NOMO-1 (cell line): ENCODE data around the gene SLC17A4.
"Not testable (repeated sequence)": the region's sequence is repeated elsewhere in the genome, so short reads cannot be mapped to it uniquely, and the experiment has no call there.

Experiments used
- DNase-seq, 2 experiments: peaks; one replicate each; lab custom pipeline; 2025; ENCODE audit not compliant: unreplicated experiment in 2 of 2; lab: John Stamatoyannopoulos, UW

Gene SLC17A4

DNA sequence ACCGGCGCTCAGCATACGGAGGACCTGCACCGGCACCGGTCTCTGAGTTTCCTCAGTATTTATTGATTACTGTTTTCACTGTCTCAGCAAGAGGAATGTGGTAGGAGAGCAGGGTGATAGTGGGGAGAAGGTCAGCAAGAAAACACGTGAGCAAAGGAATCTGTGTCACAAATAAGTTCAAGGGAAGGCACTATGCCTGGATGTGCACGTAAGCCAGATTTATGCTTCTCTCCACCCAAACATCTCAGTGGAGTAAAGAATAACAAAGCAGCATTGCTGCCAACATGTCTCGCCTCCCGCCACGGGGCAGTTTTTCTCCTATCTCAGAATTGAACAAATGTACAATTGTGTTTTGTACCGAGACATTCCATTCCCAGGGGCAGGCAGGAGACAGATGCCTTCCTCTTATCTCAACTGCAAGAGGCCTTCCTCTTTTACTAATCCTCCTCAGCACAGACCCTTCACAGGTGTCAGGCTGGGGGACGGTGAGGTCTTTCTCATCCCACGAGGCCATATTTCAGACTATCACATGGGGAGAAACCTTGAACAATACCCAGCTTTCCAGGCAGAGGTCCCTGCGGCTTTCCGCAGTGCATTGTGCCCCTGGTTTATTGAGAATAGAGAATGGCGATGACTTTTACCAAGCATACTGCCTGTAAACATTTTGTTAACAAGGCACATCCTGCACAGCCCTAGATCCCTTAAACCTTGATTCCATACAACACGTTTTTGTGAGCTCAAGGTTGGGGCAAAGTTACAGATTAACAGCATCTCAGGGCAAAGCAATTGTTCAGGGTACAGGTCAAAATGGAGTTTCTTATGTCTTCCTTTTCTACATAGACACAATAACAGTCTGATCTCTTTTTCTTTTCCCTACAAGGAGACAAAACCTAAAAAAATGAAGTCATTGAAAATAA lies 5.7 kb upstream of the SLC17A4 start:
- not testable (repeated sequence) for DNase-seq

DNA sequence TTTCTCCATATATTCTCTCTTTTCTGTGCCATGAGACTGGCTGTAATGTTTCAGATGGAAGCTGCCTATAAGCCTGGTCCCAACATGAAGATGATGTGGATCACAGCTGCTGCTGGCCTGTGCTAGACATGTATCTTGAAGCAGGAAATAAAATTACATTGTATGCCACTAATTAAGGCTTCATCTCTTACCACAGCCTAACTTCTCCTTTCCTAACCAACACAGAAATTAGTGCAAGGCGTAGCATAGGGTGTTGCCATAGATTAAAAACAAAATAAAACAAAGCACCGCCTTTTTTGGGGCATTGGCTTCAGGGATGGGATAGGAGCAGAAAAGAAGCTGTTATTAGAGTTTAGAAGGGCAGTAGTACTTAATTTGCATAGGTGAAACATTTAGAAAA lies 4.7 kb upstream of the SLC17A4 start:
- DNase-seq = peak; percentile 89 to 97

DNA sequence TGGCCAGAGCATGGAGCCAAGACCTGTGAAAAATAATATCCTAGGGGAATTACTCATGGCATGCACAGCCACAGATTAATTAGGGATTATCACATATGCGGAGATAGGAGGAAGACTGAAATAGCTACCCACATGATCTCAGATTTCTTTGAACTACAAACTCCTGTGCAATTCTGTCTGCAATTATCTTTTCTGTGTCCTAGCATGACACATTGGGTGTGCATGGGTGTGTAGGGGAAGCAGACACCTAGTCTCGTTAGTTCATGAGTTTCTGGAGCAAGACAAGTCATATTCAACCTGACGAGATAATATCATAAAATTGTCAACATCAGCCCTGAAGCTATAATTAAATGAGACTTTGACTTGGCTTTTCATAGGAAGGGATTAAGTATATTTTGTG lies 3.6 kb upstream of the SLC17A4 start:
- no peak for DNase-seq

DNA sequence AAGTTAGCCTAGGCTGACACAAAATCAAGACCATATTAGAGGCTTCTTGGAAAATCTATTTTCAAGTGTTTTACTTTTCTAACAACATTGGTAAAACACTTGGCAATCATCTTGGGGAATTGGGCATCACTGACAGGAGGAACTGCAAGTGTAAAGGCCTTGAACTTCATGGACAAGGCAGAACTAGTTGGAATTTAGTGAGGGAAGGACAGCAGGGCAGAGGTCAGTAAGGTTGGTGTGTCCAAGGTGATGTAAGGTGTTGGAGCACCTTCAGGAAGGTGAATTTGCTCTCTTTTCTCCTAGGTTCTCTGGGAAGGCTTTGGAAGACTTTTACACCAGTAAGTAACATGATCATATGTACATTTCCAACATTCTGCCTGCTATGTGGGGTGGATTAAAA lies 1.5 kb upstream of the SLC17A4 start:
- no peak for DNase-seq

DNA sequence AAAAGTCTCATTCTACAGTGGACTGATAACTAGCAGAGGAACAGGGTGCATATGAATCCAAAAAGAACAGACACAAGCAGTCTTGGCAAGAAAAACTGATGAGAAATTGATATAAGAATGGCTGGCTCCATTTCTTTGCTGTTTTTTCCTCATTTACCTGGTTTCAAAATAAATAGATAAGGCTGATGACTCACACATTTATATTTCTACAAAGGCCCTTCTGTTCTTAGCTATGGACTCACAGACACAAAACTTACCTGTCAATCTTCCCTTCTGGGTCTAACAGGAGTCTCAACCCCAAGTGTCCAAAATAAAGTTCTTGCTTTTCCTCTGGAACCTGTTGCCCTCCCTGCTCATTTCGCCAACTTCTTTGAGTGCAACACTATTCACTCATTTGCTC lies 941 bp downstream of the SLC17A4 start:
- no peak for DNase-seq

DNA sequence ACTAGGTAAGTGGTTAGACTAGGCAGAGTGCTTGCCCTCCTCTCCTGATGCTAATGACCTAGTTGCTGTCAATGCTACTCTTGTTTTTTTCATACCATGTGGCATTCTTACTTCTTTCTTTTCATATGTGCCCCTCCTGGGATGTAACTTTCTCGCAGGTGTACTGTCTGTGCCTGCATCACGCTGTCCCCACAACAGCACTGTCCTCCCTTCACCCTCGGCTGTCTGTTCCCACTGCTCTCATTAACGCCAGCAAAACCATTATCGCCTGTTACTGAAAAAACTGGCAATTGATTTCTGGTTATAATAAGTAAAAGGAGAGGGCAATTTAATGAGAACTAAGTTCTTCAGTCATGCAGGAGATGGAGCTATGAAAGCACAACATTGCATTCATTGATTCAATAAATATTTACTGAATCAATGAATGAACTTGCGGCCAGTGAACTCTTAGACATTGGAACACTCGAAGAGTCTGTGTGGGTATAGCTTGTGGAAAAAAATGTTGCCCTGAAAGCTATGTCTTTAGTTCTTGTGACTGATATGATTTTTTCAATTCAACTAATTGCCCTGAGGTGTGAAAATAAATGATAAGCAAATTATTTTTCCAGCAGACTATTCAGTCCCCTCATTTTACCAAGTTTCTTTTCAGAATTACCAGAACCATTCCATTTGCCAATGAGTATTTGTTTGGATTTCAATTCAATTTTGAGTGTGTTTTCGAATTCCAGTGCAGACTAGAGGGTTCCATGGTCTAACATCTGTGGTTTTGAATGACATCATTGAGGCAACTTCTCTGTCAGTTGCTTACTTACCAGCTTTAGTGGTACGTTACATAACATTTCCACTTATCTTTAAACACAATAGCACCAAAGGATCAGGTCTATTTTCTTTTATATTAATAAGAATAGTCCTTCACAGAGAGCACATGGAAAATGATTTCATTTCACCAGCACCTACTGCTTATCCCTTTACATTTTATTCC lies 2.1 kb downstream of the SLC17A4 start:
- DNase-seq = no peak

DNA sequence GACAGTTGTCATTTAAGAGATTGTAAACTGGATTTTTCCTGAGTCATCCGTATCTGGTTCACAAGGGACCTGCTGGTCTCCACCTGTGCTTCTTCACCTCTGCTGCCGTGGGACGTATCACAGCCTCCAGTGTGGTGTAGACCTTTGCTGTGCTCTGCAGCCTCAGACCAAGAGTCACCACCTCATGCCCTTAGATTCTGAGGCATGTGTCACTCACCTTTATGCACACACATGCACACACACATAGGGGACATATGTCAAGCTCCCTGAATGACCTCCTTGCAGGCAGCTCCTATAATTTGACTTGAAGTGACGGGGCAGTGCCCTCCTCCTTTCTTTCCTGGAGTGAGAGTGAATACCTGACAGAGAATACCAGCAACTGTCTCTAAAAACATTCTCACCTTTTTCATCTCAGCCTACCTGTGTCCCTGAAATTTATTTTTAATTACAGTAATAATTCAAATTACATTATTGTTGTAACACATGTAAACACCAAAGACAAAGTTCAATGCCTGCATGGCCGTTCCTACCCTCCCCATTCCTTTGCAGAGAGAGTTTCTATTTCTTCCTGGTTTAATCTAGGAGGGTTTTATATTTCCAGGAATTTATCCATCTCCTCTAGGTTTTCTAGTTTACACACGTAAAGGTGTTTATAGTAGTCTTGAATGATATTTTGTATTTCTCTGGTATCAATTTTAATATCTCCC lies 3.5 kb downstream of the SLC17A4 start:
- DNase-seq = no peak

DNA sequence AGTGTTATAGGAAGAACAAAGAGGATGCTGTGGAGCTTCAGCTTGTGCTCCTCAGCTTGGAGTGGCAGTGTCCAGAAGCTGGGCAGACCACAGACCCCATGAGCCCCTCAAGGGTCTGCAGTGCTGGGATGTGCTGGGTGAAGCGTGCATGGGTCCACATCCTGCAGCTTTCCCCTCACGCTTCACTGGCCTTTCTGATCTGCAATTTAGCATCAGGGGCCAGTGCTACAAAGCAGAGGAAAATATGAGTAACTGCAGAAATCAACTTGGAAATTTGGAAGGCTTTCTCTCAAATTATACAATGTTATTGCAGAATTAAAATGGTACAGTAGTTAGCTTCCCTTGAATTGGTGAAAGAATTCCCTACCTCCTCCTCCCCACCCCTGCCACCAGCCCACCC lies 10.1 kb downstream of the SLC17A4 start:
- DNase-seq = no peak

DNA sequence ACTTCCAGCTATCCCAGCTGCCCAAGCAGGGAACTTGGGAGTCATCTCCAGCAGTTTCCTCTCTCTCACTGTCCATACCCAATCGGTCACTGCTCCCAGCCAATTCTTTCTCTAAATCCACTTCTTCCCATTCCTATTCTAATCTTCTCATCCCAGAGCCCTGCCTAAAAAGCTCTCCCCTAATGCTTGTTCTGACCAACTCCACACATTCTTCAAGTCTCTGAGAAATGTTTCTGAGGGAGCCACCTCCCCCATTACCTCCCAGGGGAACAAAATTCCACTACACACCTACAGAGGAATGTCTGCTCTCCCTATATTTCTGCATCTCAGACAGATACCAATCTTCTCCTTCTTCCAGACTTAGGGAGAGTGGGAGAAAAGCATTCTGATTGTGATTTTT lies 14.0 kb downstream of the SLC17A4 start:
- no peak for DNase-seq

DNA sequence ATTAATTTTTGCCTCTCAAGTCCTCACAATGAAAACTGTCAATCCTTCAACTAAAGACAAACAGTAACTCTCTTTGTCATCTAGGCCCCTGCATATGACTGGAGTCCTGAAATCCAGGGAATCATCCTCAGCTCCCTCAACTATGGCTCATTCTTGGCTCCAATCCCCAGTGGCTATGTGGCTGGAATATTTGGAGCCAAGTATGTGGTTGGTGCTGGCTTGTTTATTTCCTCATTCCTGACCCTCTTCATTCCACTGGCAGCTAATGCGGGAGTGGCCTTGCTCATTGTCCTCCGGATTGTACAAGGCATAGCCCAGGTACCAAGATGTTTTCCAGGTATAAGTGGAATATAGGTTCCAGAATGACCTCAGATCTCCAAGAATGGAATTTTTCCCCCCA lies 15.4 kb downstream of the SLC17A4 start:
- no peak for DNase-seq

DNA sequence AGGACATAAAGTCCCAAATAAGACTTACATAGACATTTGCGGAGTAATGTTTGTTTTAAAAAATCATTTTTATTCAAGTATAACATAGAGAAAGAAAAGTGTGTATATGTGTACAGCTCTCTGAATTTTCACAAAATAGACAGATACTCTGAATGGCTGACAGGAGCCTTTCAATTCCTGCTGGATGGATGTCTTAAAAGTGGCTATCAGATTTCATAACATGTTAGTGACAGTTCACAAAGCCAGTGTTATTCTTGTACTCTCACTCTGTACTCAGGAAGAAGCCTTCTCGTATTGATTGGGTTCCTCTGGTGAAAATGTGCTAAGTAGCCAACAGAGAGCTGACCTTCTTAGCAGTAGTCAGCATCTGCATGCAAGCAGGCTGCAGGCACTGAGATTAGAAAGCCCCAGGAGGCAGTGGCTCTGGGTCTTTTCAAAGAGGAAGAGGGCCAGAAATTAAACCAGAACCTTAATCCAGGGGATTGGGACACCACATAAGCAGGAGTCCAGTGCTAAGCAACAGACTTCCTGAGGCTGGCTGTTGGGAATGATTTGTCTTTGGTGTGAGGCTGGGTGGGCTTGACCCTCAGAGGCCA lies 19.7 kb downstream of the SLC17A4 start:
- DNase-seq = no peak

DNA sequence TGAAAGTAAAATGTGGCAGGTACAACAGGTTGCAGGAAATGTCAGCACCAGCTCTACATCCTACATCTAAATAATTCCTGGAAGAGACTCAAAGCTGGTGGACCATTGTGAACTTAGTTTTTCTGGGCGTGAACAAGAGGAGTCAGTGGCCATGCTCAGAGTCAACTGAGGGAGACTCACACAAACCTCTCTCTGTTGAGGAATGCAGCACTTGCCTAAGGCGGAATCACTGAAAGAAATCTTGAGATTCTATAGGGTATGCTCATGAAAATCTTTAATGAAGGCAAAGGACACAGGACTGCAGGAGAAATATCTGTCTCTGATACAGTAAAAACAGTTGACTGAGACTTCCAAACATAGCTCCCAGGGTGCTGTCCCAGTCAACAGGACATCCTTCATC lies 22.5 kb downstream of the SLC17A4 start:
- DNase-seq = no peak

DNA sequence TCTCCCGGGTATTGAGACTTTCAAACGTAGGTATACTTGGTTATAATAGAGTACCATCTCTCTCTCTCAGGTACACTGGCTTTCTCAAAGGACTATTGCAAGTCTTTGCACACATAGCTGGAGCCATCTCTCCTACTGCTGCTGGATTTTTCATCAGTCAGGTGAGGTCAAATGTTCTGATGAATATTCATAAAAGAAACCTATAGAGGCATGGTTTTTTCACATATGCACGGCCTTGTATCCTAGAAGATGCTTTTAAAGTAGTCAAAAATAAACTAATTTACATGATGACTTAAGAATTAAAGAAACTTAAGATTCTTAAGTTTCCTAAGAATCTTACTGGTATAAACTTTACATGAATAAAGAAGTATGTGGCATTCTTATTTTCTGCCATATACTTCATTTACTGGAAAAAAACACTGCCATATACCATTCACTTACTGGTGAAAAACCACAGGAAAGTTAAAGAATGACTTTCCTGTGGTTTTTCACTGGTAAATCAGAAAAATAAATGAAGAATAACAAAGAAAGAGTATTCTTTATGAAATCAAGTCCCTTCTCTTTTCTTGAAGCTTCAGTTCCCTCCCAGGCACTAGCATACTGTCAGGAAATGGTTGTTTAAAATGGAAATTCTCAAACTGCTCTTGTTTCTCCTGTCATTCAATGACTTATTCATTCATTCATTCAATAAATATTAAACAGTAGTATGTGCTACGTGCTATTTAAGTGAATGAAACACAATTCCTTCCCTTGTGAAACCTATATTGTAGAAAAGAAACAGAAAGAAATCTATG lies 23.5 kb downstream of the SLC17A4 start:
- no peak for DNase-seq

DNA sequence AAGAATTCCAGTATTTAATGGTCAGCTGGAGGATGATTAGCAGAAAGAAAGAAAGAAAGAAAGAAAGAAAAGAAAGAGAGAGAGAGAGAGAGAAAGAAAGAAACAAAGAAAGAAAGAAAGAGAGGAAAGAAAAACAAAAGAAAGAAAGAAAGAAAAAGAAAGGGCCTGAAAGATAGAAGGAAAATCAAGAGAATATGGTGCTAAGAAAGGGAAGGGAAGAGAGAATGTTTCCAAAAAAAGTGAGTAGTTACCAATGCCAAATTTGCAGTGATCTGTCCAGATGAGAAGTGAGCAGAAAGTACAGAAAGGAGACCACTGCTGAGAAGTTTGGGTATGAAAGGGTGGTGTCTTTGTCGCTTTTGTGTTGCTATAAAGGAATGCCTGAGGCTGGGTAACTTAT lies 26.6 kb downstream of the SLC17A4 start:
- no peak for DNase-seq

DNA sequence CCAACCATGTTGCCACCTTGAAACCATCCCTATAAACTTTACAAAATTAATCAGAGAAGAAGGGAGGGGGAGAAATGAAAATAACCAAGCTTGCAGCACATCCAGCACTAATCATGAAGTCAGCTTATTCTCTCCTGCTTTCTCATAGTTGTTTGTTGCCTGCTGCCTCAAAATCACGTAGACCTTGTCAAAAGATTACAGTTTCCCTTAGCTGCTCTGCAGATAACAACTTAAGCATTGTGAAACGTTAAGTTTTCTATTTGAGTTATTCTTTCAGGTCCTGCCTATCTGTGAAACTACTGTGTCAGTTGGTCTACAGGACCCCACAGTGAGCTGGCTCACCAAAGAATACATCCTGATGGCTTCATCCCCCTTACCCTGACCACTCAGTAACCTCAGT lies 32.9 kb downstream of the SLC17A4 start:
- DNase-seq = no peak

DNA sequence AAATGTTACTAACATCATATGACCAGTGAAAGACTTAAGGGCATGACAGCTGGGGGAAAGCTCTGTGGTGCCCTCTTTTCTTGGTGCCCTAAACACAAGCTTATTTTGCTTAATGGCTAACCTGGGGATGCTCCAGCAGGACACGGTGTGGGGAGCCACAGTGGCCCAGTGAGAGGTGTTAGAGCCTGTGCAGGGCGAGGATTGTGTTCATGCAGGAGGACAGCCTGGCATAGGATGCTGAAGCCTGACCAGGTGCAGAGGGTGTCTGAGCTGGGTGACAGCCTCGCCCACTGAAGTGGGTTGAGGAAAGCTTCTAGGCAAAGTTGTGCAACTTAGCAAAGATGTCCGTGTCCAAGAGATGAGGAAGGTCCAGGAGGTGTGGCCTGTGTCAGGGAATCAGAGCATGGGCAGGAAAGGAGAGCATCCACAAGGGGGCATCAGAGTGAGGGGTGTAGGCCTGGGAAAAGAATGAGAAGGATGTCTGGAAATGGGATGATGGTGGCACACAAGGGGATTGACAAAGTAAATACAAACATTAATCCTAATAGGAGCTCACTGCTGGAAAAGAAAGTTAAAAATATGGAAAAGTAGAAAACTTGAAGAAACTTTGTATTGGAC lies 33.9 kb downstream of the SLC17A4 start:
- DNase-seq = peak; percentile 36 to 37

DNA sequence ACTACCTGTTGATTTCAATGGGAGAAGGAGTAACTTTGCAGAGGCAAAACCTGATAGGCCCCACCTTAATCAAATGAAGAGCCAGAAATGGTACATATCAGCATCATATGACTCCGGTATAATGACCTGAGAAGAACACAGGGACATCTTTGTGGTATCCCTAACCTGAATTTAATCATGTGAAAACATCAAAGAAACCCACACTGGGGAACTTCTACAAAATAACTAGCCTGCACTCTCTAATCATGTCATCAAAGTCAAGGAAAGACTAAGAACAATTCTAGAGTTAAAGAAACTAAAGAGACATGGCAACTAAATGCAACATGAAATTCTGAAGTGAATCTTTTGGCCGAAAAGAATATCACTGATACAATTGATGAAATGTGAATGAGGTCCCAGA lies 34.9 kb downstream of the SLC17A4 start:
- DNase-seq = no peak

DNA sequence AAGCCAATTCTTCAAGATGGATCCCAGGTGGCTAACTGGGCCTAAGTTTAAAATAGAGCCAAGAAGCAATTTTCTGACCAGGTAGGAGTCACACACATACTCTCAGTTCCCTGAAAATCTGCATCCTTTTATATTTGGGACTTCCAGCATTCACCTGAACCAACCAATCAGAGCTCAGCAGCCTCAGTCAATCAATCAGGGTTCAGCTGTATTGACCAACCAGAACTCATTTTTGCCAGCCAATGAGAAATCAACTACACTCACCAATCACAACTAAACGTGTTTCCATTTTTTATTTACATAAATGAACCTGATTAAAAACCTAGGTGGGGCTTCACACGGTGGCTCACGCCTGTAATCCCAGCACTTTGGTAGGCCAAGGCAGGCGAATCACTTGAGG lies 37.5 kb downstream of the SLC17A4 start:
- no peak for DNase-seq

DNA sequence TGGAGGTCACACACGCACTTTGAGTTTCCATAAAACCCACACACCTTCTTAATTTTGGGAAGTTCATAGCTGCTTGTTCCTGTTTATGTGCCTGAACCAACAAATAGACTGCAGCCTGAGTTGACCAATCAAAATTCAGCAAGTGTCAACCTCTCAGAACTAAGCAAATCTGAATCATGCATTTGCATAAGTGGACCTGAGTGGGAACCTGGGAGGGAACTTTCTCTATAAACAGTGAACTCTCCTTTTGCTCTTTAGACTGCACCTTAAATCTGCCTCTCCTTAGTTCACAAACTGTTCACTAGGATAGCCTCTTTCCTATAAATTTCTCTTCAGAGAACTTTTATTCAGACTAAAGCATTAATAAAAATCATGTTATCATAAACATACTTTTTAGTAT lies 39.4 kb downstream of the SLC17A4 start:
- DNase-seq = no peak
